Activated T-cell treated with anti-CD3 and anti-CD28 coated beads, Interleukin-2, amount 50 U/mL, for 48 hours (primary cell): ENCODE results near the gene EN1.

Source experiments
- DNase-seq, 2 experiments: peaks; one replicate each; pipeline ENCODE4 v3.0.0-alpha.2; 2020

The EN1 gene

DNA sequence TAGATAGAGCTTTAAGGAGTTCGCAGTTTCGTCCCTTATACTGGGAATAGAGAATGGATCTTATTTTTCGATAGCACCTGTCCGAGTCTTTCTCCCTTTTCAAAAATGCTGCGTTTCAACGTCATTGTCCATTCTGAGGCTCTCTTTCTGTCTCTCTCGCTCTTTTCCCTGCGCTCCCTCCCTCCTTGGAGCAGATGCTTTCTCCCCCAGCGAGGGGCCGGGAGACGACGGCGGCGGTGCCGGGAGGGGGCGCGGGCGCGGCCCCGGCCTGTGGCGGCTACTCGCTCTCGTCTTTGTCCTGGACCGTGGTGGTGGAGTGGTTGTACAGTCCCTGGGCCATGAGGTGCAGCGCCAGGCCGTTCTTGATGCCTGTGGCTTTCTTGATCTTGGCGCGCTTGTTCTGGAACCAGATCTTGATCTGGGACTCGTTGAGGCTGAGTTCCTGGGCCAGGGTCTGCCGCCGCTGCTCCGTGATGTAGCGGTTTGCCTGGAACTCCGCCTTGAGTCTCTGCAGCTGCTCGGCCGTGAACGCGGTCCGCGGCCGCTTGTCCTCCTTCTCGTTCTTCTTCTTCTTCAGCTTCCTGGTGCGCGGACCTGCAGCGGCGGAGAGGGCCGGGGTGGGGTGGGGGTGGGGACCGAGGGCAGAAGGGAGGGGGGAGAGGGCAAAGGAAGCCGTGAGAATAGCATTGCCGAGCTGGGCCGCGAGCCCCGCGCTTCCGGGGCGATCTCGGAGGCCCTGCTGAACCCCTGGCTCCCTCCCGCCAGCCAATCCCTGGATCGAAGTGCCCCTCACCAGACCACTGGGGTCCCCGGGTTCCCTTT is 4.6 kb downstream of the EN1 start:
- peak in 1 of 2 experiments; percentile 30 for DNase-seq

DNA sequence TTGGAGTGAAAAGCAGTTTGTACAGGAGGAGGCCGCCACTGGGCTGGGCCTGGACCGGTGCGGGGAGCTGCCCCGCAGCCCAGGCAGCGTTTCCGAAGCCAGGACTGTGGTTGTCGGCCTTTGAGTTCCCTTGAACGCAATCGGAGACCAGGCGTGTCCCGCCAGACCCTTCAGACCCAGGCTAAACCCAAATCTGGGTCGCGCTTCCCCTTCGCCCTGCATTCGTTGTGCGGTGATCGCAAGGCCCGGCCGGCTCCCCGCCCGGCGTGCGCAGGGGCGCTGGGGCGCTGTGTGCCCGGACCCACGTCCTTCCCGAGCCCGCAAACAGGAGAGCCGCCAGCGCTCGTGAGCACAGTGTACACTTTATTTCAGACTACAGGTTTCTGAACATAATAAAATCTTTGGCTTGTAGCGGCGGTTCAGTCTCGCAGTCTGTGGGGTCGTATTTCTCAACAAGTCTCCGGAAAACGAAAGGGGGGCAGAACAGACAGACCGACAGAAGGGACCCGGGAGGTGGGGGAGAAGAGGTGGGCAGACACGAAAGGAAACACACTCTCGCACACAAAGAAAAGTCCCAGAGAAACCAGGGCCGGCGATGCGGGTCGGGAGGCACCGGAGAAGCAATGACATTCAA is 5.5 kb downstream of the EN1 start:
- DNase-seq, result no peak

GRCh38 chr2:118841450-118841827 is 6.0 kb downstream of the EN1 start:
- no peak for DNase-seq

DNA sequence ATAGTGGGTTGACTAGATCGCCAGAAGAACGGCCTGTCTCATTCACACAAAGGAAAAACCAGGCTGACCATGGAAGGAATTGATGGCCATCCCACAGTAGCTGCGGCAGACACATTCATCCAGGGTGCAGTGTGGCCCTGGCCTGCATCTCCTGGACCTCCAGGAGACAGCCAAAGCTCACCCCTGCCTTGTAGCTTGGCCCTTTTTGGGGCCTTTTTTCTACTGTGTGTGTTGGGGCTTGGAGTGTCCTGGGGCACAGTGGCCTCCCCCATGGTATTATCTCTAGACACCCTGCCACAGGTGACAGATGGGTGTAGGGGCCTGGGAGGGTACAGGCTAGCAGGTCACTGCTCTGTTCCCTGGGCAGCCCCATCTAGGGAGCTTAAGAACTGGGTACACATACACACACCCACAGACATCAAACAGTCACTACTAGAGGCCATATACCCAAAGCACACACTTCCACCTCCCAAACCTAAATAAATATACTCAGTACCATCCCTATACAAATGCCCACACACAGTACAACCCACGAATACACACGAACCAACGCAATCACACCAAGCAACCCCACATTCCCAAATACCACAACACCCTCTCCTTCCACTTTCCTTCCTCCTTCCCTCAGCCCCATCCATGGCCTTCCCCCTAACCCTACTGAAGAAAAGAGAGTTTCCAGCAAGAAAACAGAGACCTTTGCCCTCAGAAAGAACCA is 8.6 kb downstream of the EN1 start:
- DNase-seq, result no peak

DNA sequence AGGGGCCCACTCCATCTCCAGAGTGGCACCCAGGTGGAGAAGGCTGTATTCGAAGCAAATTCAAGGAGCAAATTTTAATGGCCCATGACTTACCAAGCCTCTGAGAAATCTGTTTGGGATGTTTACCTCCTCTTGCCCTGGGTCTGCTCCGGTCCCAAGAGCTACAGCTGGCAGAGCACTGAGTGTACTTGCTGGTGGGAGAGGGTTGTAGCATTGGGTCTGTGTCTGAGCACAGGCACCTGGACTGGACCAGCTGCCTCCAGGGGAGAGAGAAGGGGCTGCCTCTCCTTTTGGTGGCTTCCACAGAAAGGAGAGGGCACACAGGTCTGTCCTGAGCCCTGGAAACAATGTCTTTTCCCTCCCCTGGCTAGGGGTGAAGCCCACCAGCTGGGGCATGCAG is 9.8 kb downstream of the EN1 start:
- DNase-seq, result no peak

- DNase-seq, result no peak
Measured at GRCh38 chr2:118837067-118837466, 10.4 kb downstream of the EN1 start.

- no peak for DNase-seq
Measured at GRCh38 chr2:118836411-118836930, 11.0 kb downstream of the EN1 start.

DNA sequence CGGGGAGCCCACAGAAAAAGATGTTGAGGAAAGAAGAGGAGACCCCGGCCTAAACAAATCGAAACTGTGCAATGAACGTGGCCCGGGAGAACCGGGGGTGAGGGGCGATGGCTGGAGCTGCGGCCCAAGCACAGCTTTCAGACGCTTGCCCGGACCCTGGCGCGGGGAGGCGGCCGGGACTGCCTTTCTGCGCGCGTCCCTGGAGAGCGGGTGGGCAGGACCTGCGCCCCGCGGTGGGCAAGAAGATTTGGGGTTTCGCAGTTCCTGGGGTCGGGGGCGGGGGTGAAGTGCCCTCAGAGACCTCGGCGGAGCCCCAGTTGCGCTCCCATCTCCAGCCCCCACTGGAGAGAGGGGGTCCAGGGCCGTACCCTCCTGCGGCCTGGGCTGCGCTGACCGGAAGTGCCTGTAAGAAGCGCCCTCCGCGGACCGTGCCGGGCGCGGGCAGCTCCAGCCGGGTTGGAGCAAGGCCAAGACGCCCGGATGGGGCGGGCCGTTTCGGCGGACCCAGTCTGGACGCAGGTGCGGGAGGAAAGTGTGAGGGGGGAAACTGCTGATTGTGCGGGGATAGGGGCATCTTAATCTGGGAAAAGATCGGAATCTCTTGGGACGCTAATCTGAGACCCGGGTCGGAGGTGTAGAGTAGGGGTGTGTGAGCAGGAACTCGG is 11.6 kb downstream of the EN1 start:
- no peak for DNase-seq

GRCh38 chr2:118834901-118835745 is 12.3 kb downstream of the EN1 start:
- no peak for DNase-seq

- no peak for DNase-seq
Measured at GRCh38 chr2:118834440-118834810, 13.0 kb downstream of the EN1 start.

DNA sequence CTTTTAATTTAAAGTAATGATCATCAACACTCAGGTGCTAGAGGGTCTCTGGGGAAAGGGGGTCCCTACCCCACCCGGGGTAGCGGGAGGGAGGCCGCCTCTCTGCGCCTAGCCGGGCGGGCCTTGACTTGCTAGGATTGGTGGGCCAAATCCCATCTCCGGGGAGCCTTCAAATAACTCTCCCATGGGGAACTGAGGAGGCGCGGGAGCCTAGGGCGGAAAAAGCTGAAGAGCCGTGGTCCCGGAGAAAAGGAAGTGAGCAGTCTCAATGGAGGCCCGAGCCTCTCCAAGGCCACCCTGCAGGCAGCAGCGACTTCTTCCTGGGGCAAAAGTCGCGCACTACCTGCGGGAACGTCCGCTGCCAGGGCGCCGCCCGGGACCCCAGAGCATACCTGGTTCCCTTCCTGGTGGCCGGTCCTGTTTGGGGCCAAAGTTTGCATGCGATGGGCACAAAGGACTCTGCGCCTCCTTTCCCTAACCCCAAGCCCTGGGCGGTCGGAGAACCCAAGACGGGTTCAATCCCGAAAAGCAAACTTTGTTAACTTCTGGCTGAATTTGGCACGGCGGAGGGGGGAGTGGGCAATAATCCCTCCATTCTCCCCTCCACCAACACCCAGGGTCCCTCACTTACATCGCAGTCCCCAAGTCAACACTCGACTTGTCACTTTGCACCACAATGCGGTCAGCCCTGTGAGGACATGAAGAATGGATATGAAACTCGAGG is 13.6 kb downstream of the EN1 start:
- DNase-seq, result no peak

GRCh38 chr2:118832791-118833715 is 14.4 kb downstream of the EN1 start:
- DNase-seq, result no peak

- DNase-seq, result no peak
Measured at GRCh38 chr2:118832071-118832790, 15.2 kb downstream of the EN1 start.

DNA sequence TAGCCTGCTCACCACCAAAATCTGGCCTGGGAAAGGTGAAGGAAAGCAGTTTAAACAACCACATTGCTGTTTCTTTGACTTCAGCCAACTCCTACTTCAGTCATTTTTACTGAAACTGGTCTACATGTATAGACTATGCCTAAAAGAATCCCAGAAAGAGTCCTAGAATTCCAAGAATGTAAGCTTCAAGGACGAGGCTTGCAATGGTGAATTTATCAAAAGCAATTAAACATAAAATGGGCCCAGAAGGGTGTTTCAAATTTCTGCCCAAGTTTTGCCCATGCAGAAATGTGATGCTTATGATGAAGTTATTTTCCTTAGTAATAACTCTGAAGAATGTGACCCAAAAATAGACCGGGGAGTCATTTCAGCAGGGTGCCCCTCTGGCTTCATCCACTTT is 16.6 kb downstream of the EN1 start:
- no peak for DNase-seq

DNA sequence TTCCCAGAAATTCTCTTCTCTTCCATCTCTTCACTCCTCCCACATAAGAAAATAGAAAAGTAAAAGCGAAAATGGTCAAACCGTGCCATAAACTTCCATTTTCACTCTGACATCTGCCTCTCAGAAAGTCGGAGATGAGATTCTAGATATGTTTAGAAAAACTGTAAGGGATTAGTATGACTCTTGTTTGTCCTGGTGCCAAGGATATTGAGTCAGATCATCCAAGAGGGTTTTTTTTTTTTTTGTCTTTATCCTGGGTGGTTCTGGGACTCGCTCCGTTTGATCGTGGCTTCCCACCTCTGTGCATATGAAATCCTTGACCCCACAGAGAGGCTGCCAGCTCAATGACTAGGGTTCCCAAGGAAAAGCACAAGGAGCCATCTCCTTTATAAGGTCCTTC is 17.3 kb downstream of the EN1 start:
- no peak for DNase-seq

DNA sequence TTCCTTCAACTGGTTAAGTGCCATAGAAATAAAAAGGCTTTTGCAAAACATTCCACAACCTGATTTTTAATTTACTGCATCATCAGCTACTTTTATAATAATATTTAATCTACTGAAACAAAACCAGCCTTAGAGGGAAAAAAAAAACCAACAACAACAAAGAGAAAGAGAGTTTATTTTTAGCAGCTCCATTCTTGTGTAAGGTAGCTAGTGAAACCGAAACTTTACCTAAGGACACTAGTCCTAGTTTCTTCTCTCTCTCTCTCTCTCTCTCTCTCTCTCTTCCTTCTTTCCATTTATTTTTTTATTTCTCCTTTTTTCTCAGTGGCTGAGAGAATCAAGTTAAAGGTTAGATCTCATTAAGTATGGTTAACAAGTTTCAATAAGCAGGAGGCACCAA is 21.4 kb downstream of the EN1 start:
- DNase-seq, result no peak

DNA sequence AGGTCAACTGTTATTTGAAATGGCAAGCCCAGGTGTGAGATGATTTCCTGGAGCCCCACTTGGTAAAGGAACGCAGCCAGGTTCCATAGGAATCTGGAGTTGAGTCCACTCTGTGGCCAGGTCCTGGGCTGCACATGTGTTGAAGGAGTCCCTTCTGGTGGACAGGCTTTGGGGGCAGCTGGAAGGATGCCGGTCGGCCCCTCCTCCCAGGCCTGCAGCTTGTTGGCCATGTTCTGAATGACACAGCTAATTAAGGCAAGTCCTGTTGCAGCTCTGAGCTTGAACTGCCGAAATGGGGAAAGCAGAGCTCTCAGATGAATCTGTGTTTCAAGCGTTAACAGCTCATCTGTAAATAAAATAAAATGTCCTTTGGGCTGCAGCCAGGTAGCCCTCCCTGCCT is 23.8 kb downstream of the EN1 start:
- no peak for DNase-seq

DNA sequence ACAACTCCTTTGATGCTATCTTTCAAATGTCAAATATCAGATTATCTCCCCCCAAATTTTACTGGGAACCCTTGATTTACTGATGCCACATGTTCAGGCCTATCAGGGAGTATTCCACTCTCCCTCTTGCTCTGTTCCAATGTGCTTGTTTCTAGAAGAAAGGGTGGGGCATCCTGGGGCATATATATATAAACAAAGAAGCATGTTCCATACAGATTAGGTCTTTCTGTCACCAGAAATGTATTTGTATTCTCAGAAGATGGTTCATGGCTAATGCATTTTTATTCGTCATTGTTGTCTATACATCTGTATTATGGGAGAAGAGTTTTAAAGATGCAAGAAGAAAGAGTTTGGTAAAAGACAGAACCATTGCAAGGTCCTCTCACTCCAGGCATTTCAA is 24.9 kb downstream of the EN1 start:
- no peak for DNase-seq

- no peak for DNase-seq
Measured at GRCh38 chr2:118822015-118822414, 25.4 kb downstream of the EN1 start.

GRCh38 chr2:118817469-118817868 is 30.0 kb downstream of the EN1 start:
- no peak for DNase-seq
